CD8-positive, alpha-beta memory T cell (primary cell): Measurements from ENCODE around the gene STAT5B. TPM values are rescaled to one million over a fixed set of nuclear protein-coding genes. Genes with fewer than 3 reads are reported as not detected.
"Not testable (repeated sequence)": the region's sequence is repeated elsewhere in the genome, so short reads cannot be mapped to it uniquely, and the experiment has no call there.

ENCODE experiments used
- CTCF ChIA-PET: fragments of 350-600 bp; sonication (Branson Sonifier 250); formaldehyde crosslinking; loops from one replicate; lab custom pipeline; 2021; ENCODE audit warnings: antibody characterized with exemption; lab: Charles Lee
- POLR2A ChIA-PET: fragments of 350-600 bp; sonication (Branson Sonifier 250); formaldehyde crosslinking; loops from one replicate; lab custom pipeline; 2021; ENCODE audit warnings: antibody characterized with exemption; lab: Charles Lee
- DNase-seq, 5 donors: peaks; one replicate each; pipeline versions ENCODE4 v3.0.0 to v3.0.0-alpha.2; 2020 to 2022; ENCODE audit warnings: mixed read lengths in 1 of 5
- H3K27ac ChIP-seq: one replicate; pipeline ENCODE4 v1.7.0; 2013; ENCODE audit warnings: low read depth, mild to moderate bottlenecking, low read length, moderate library complexity
- H3K27me3 ChIP-seq: 2 replicates; pipeline ENCODE4 v1.7.0; 2013; ENCODE audit warnings: low read length, mild to moderate bottlenecking; ENCODE audit not compliant: insufficient read depth, poor library complexity, severe bottlenecking
- H3K36me3 ChIP-seq: 2 replicates; pipeline ENCODE4 v1.7.0; 2013; ENCODE audit warnings: mild to moderate bottlenecking, low read length, moderate library complexity; ENCODE audit not compliant: insufficient read depth
- H3K4me1 ChIP-seq: 2 replicates; pipeline ENCODE4 v1.7.0; 2013; ENCODE audit warnings: mild to moderate bottlenecking, low read length, moderate library complexity; ENCODE audit not compliant: insufficient read depth
- H3K4me3 ChIP-seq: 2 replicates; pipeline ENCODE4 v1.7.0; 2013; ENCODE audit warnings: mild to moderate bottlenecking, low read length
- H3K9me3 ChIP-seq: 2 replicates; pipeline ENCODE4 v1.7.0; 2013; ENCODE audit warnings: mild to moderate bottlenecking, low read length
- H3K27ac Mint-ChIP-seq, 8 donors: one replicate each; pipeline ENCODE4 v1.8.0; 2020 to 2021; ENCODE audit warnings: mixed read lengths in 8 of 8, mild to moderate bottlenecking in 6 of 8, inconsistent platforms in 3 of 8, moderate library complexity in 3 of 8
- H3K27me3 Mint-ChIP-seq, 2 donors: one replicate each; pipeline ENCODE4 v1.8.0; 2020 to 2021; ENCODE audit warnings: mixed read lengths in 2 of 2, mild to moderate bottlenecking in 1 of 2, moderate library complexity in 1 of 2
- H3K36me3 Mint-ChIP-seq, 3 donors: one replicate each; pipeline ENCODE4 v1.8.0; 2020 to 2021; ENCODE audit warnings: mixed read lengths in 3 of 3, inconsistent platforms in 1 of 3, mild to moderate bottlenecking in 1 of 3
- H3K4me1 Mint-ChIP-seq, 3 donors: one replicate each; pipeline ENCODE4 v1.8.0; 2020 to 2021; ENCODE audit warnings: mixed read lengths in 3 of 3, inconsistent platforms in 1 of 3, mild to moderate bottlenecking in 1 of 3
- H3K4me3 Mint-ChIP-seq, 7 donors: one replicate each; pipeline ENCODE4 v1.8.0; 2020 to 2021; ENCODE audit warnings: mixed read lengths in 7 of 7, mild to moderate bottlenecking in 6 of 7, moderate library complexity in 4 of 7, inconsistent platforms in 2 of 7
- H3K9me3 Mint-ChIP-seq, 5 donors: one replicate each; pipeline ENCODE4 v1.8.0; 2020 to 2022; ENCODE audit warnings: mixed read lengths in 5 of 5, mild to moderate bottlenecking in 3 of 5, moderate library complexity in 2 of 5, inconsistent platforms in 1 of 5
- polyA plus RNA-seq: library from polyadenylated mRNA; unstranded; fragments of 300-500 nt; fragmentation: Illumina TruSeq; gene quantifications from one replicate; pipeline ENCODE4 v1.2.3, GENCODE V29; 2021
- total RNA-seq, 2 experiments: library from RNA; stranded (reverse); gene quantifications; one replicate each; pipeline ENCODE4 v1.2.3, GENCODE V29; 2021

The STAT5B gene
- total and polyA plus RNA-seq, 3 experiments from 2014 or later = 108 to 132 (median 124) TPM

GRCh38 chr17:42271006-42271778 lies 5.0 kb downstream of the STAT5B start:
- no peak for DNase-seq
- peaks cover 78% of the 10 kb centered on the region for H3K4me1 ChIP-seq
- H3K27ac ChIP-seq = peak overlapping the region; percentile 34
- Mint-ChIP-seq H3K36me3 (peaks cover 0 to 27% (median 3%) of the 10 kb centered on the region in 3 donors), H3K27ac (peak overlapping the region; percentile 94 to 99 (median 96)), H3K9me3 (no peaks in the 10 kb centered on the region), H3K4me3 (peak overlapping the region; percentile 69 to 98 (median 85)), H3K27me3 (no peaks in the 10 kb centered on the region), H3K4me1 (peaks cover 72 to 87% (median 84%) of the 10 kb centered on the region in 3 donors)
- CTCF ChIA-PET = interaction anchor here (0.8 to 1.2 kb wide), 3 partner anchors 8 to 49 kb away, joined by 3 to 4 read pairs (median 3); no protein-coding TSS in a partner anchor
- no peaks in the 10 kb centered on the region for H3K27me3 ChIP-seq
- POLR2A ChIA-PET = interaction anchor here (1.2 to 5.3 kb wide), 2 partner anchors 17 to 21 kb away, joined by 5 to 47 read pairs; partner anchors contain the start of gene STAT5A
- no peaks in the 10 kb centered on the region for H3K36me3 ChIP-seq
- H3K4me3 ChIP-seq = no peak overlapping the region
- H3K9me3 ChIP-seq = no peaks in the 10 kb centered on the region

- Mint-ChIP-seq H3K36me3 (peaks cover 0 to 26% (median 3%) of the 10 kb centered on the region in 3 donors), H3K4me1 (peaks cover 73 to 88% (median 87%) of the 10 kb centered on the region in 3 donors), H3K9me3 (no peaks in the 10 kb centered on the region), H3K27ac (peak overlapping the region; percentile 91 to 99 (median 96)), H3K4me3 (peak overlapping the region in 5 of 7 donors; percentile 13 to 94 (median 58)), H3K27me3 (no peaks in the 10 kb centered on the region)
- ChIA-PET CTCF (interaction anchor here (0.8 to 1.2 kb wide), 3 partner anchors 9 to 48 kb away, joined by 3 to 4 read pairs (median 3); no protein-coding TSS in a partner anchor), POLR2A (interaction anchor here (1.2 to 4.4 kb wide), 2 partner anchors 18 to 22 kb away, joined by 5 to 26 read pairs; partner anchors contain the start of gene STAT5A)
- no peaks in the 10 kb centered on the region for H3K27me3 ChIP-seq
- H3K4me1 ChIP-seq = peaks cover 78% of the 10 kb centered on the region
- H3K27ac ChIP-seq = peak overlapping the region; percentile 34
- DNase-seq = no peak
- no peaks in the 10 kb centered on the region for H3K36me3 ChIP-seq
- H3K9me3 ChIP-seq = no peaks in the 10 kb centered on the region
- no peak overlapping the region for H3K4me3 ChIP-seq
Observed at GRCh38 chr17:42270596-42270995, 5.6 kb downstream of the STAT5B start.

GRCh38 chr17:42270170-42270535 lies 6.0 kb downstream of the STAT5B start:
- ChIA-PET CTCF (interaction anchor here (1.2 kb wide), 1 partner anchor 48 kb away, joined by 3 read pairs; no protein-coding TSS in a partner anchor), POLR2A (interaction anchor here (1.2 to 4.4 kb wide), 2 partner anchors 18 to 21 kb away, joined by 5 to 26 read pairs; partner anchors contain the start of gene STAT5A)
- no peak for DNase-seq
- no peaks in the 10 kb centered on the region for H3K9me3 ChIP-seq
- peak overlapping the region; percentile 61 to 98 (median 90) for H3K27ac Mint-ChIP-seq
- peak overlapping the region; percentile 34 for H3K27ac ChIP-seq
- H3K36me3 ChIP-seq = no peaks in the 10 kb centered on the region
- no peak overlapping the region for H3K4me3 ChIP-seq
- peaks cover 72 to 91% (median 82%) of the 10 kb centered on the region in 3 donors for H3K4me1 Mint-ChIP-seq
- H3K4me3 Mint-ChIP-seq = peak overlapping the region in 3 of 7 donors; percentile 10 to 94 (median 32)
- no peaks in the 10 kb centered on the region for H3K9me3 Mint-ChIP-seq
- peaks cover 0 to 24% (median 3%) of the 10 kb centered on the region in 3 donors for H3K36me3 Mint-ChIP-seq
- H3K4me1 ChIP-seq = peaks cover 78% of the 10 kb centered on the region
- H3K27me3 Mint-ChIP-seq = no peaks in the 10 kb centered on the region
- H3K27me3 ChIP-seq = no peaks in the 10 kb centered on the region

GRCh38 chr17:42268236-42268635 lies 8.0 kb downstream of the STAT5B start:
- peak overlapping the region; percentile 64 to 98 (median 92) for H3K27ac Mint-ChIP-seq
- Histone ChIP-seq H3K36me3 (no peaks in the 10 kb centered on the region), H3K27me3 (no peaks in the 10 kb centered on the region), H3K9me3 (no peaks in the 10 kb centered on the region), H3K4me1 (peaks cover 59% of the 10 kb centered on the region), H3K4me3 (no peak overlapping the region), H3K27ac (peak overlapping the region; percentile 13)
- H3K4me1 Mint-ChIP-seq = peaks cover 63 to 83% (median 71%) of the 10 kb centered on the region in 3 donors
- H3K27me3 Mint-ChIP-seq = no peaks in the 10 kb centered on the region
- no peak for DNase-seq
- H3K4me3 Mint-ChIP-seq = peak overlapping the region in 5 of 7 donors; percentile 19 to 61 (median 35)
- peaks cover 0 to 18% (median 3%) of the 10 kb centered on the region in 3 donors for H3K36me3 Mint-ChIP-seq
- ChIA-PET CTCF (interaction anchor here (1.2 to 1.6 kb wide), 3 partner anchors 15 to 44 kb away, joined by 3 to 4 read pairs (median 3); no protein-coding TSS in a partner anchor), POLR2A (interaction anchor here (1.5 to 4.4 kb wide), 2 partner anchors 19 to 20 kb away, joined by 4 to 26 read pairs; partner anchors contain the start of gene STAT5A)
- no peaks in the 10 kb centered on the region for H3K9me3 Mint-ChIP-seq

- Histone ChIP-seq H3K27me3 (no peaks in the 10 kb centered on the region), H3K4me3 (no peak overlapping the region), H3K9me3 (no peaks in the 10 kb centered on the region), H3K4me1 (peaks cover 50% of the 10 kb centered on the region), H3K27ac (peak overlapping the region; percentile 49), H3K36me3 (no peaks in the 10 kb centered on the region)
- Mint-ChIP-seq H3K4me1 (peaks cover 56 to 74% (median 66%) of the 10 kb centered on the region in 3 donors), H3K9me3 (no peaks in the 10 kb centered on the region), H3K27ac (peak overlapping the region; percentile 84 to 98 (median 94)), H3K27me3 (no peaks in the 10 kb centered on the region), H3K36me3 (peaks cover 0 to 18% (median 3%) of the 10 kb centered on the region in 3 donors), H3K4me3 (peak overlapping the region in 4 of 7 donors; percentile 19 to 58 (median 40))
- ChIA-PET CTCF (interaction anchor here (1.6 kb wide), 1 partner anchor 45 kb away, joined by 4 read pairs; no protein-coding TSS in a partner anchor), POLR2A (interaction anchor here (1.2 to 4.4 kb wide), 2 partner anchors 9 to 18 kb away, joined by 4 to 26 read pairs; partner anchors contain the start of gene STAT5B)
- peak; percentile 38 to 87 (median 60) for DNase-seq
Observed at GRCh38 chr17:42266918-42267766, 9.0 kb downstream of the STAT5B start.

- H3K4me1 Mint-ChIP-seq = peaks cover 51 to 67% (median 62%) of the 10 kb centered on the region in 3 donors
- peak in 1 of 5 donors; percentile 38 for DNase-seq
- Histone ChIP-seq H3K27me3 (no peaks in the 10 kb centered on the region), H3K27ac (peak overlapping the region; percentile 35), H3K36me3 (no peaks in the 10 kb centered on the region), H3K4me1 (peaks cover 45% of the 10 kb centered on the region), H3K9me3 (no peaks in the 10 kb centered on the region), H3K4me3 (no peak overlapping the region)
- H3K27ac Mint-ChIP-seq = peak overlapping the region; percentile 84 to 98 (median 94)
- H3K36me3 Mint-ChIP-seq = peaks cover 0 to 18% (median 3%) of the 10 kb centered on the region in 3 donors
- H3K27me3 Mint-ChIP-seq = no peaks in the 10 kb centered on the region
- POLR2A ChIA-PET = interaction anchor here (1.2 to 4.4 kb wide), 2 partner anchors 9 to 17 kb away, joined by 4 to 26 read pairs; partner anchors contain the start of gene STAT5B
- CTCF ChIA-PET = no interaction called here
- H3K4me3 Mint-ChIP-seq = peak overlapping the region in 4 of 7 donors; percentile 19 to 58 (median 38)
- H3K9me3 Mint-ChIP-seq = no peaks in the 10 kb centered on the region
Observed at GRCh38 chr17:42266462-42266861, 9.7 kb downstream of the STAT5B start.

GRCh38 chr17:42264366-42264765 lies 11.8 kb downstream of the STAT5B start:
- H3K27me3 ChIP-seq, H3K9me3 Mint-ChIP-seq, POLR2A ChIA-PET, H3K27ac Mint-ChIP-seq, H3K9me3 ChIP-seq, DNase-seq, CTCF ChIA-PET, H3K4me3 ChIP-seq, H3K27ac ChIP-seq, H3K4me3 Mint-ChIP-seq, H3K27me3 Mint-ChIP-seq, H3K36me3 ChIP-seq: not testable (repeated sequence)
- peaks cover 38% of the 10 kb centered on the region for H3K4me1 ChIP-seq
- Mint-ChIP-seq H3K36me3 (peaks cover 0 to 13% (median 3%) of the 10 kb centered on the region in 3 donors), H3K4me1 (peaks cover 43 to 62% (median 53%) of the 10 kb centered on the region in 3 donors)
